Activated T-cell treated with anti-CD3 and anti-CD28 coated beads for 24 hours (primary cell): Measurements from ENCODE around the gene ALK.

Experiments used
- DNase-seq: peaks from one replicate; pipeline ENCODE4 v3.0.0-alpha.2; 2020; ENCODE audit warnings: low read depth

The ALK gene

DNA sequence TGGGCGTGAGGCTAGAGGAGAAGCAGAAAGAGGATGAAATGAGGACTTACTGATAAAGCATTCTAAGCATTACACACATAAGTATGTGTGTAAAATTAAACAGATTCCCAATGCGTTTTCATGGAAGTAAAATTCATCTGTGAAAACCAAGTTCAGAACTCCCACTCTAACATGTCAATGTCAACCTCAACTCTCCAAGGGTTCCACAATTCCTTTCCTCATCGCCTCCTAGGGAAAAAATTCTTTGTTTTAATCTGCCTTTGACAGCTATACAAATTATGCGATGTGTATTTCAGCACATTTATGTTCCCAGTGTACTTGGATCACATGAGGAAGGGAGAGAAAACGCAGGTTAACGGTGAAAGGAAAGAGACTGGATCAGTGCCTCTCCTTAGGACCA lies 729.6 kb downstream of the ALK start:
- no peak for DNase-seq

DNA sequence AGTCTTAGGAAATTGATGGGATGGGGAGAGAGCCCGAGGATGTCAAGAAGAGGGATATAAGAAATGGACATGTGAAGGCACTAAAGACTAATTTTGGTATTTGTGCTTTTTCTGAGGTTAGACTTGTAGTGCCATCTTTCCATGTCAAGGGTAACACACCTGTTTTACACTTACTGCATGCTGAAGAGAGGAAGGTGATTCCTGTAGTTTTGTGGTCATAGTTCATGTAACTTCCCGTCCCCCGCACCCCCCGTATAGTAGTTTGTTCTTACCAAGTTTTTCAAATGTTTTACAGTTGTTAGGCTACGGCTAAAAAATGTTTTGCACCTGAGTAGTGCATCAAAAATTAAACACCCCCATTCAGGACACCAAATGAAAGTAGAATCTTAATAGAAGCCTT lies 732.3 kb downstream of the ALK start:
- no peak for DNase-seq

DNA sequence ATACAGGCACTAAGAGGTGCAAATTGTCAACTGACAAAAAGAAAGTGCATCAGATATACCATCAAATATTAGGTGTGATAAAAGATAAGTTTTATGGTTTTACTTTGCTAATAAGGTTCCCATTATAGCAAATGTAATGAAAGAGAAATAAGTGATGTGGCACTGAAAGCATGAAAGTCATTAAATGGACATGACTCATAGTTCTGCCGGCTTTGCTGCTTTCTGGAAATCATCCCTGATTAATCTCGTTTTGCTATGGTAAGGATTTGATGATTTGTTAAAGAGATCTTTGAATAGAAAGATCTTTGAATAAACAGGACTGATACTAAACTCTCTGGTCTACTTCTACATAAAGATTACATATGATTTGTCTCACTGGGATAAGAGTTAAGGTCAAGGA lies 733.5 kb downstream of the ALK start:
- no peak for DNase-seq

DNA sequence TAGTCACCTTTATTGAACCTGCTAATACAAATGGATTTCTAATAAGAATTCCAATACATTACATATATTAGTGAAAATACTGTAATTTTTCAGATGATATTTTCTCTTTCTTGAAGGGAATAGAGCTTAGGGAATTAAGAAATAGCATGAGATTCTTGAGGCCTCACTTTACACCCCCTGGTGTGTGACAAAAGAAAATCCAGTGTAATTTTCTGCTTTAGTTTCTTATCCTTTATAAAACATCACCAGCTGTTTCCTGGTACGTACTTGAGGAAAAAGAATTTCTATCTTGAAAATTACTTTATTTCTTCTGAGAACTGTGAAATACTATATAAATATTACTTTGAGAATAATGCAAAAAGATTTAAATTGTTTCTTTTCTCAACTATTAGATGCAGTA lies 734.6 kb downstream of the ALK start:
- DNase-seq = no peak

DNA sequence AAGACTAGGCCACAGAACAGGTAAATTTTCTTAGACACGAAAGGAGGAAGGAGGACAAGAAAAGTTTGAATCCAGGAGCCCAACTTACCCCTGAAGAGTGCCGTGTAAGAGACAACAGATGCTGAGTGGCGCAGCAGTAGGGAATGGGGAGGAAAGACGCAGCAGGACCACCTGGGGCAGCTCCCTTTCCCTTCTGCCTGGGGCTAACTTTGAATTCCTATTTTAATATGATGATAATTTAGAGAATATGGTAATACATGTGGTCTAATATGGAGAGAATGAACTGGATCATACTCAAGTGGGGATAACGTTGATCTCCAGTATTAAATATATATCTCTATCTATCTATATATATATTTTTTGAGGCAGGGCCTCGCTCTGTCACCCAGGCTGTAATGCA lies 736.9 kb downstream of the ALK start:
- DNase-seq = no peak

DNA sequence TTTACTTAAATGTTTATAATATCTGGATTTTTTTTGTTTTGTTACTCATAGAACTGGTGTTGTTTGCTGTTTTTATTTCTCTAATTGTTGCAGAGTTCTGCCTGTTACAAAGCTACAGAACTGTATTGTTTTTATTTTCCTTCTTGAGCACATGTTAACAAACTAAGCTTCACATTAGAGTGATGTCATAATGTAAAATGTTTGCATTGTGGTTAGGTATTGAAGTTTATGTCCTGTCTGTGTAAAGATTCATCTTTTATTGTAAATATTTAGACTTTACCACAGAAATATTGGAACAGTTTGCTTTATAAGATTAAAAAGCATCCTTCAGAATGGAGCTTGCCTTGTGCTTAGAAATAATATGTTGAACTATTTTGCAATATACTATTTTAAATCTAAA lies 738.5 kb downstream of the ALK start:
- DNase-seq = no peak

DNA sequence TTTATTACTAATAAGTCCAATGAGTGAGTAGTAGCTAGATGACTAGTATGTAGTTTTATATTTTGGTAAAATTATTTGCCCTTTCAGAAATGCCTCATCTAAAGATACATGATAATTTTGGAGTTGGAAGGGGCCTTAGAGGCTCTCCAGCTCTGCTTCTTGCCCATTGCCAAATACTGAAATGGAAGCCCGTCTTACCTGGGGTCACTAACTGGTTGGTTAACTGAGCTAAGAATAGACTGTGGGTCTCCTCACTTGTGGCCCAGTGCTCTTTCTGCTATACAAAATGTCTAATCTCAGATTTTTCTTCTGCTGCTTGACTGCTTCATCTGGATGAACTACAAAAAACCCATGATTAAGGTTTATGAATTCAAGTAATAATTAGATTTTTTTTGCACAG lies 739.1 kb downstream of the ALK start:
- DNase-seq = no peak

DNA sequence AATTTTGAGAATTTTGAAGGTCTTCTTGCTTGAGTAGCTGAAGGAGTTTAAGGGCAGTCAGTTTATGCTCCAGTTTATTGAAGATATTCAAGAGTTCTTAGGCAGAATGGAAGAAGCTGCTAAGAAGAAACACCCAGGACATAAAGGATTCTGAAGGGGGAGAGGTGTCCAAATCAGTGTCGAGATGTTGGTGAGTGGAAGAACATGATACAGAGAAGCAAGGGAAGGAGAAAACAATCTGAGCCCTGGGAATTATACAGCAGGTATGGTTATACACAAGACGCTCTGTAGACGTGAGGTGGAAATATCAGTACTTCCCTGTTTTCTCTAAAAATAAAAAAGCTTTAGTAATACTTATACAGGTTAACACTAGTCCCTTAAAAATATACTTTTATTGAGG lies 746.0 kb downstream of the ALK start:
- DNase-seq = no peak

DNA sequence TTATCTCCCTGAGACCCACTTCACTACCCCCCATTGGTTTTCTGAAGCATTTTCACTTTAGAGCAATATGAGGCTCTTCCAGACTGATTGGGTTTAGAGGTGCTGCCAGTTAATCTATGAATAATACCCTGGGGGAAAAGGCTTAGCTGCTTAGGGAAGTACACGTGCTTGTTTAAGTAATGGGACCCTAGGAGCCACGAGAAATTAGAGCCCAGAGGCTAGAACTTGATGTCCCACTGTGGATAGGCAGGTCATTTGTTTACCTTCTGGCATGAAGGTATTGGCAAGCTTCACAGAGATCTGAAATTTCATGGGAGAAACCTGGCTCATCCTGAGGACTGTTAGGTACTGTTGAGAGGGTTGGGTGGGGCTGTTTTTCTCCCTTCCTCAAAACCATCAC lies 746.4 kb downstream of the ALK start:
- no peak for DNase-seq

DNA sequence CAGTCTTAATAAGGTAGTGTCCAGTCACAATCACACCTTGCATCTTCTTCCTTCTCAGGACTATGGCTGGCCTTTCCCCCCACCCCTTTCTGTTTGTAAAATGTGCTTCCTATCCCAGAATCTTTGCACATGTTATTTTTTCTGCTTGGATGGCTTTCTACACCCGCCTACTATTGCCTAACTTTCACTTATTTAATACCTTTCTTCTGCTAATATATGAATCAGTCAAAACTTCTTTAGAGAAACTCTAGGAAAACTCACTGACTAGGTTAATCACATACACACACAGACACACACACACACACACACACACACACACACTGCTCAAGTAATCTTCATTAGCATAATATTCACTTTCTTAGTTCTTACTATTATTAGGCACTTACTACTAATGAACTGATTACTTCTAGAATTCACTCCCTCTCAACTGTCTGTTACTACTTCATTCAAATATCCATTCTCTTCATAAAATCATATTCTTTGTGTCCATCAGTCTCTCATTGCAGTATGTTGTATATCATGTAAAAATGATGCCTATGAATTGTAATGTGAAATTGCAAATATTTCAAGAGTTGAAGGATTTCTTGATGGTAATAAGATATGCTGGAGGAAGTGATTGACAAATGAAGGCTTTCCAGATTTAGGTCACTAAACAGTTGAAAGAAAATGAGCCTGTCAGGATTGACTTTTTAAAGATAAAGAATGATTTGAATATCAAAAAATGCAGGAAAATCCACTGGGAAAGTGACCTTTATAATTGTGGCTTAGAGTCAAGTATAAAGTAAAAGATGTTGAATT lies 754.9 kb downstream of the ALK start:
- DNase-seq = no peak

DNA sequence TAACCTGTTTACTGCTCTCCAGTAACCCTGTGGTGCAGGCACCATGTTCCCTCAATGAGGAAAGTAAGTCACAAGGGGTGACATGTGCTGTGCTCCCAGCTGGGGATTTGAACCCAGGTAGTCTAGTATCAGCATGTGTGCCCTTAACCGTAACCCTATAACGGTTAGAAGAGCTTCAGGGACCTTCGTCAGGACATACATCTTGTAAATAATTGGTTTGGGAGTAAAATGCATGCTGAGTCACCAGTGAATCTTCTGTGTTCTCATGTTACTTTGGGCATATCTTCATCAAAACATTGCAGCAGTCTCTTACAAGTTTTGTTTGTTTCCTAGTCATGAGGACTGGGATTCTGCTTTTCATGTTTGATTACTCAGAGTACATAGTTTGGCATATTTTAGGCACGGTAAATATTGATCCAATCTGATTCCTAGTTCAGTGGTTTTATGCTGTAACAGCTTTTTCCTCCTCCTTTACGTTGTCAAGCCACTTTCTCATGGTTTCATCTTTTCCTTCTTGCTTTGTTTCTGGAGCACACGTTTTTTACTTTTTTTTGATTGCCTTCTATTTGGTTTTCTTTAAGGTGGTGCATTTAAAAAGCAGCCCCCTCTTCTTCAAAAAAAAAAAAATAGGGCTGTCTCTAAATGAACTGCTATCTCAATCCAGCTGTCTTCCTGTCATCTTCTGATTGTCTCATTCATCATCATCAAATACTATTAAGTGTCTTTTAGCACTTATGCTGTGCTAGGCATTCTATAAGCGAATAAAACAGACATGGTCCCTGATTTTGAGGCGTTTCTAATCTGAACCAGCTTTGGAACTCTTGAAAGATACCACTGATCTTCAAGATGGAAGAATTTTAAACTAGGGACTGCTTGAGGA lies 755.8 kb downstream of the ALK start:
- no peak for DNase-seq

DNA sequence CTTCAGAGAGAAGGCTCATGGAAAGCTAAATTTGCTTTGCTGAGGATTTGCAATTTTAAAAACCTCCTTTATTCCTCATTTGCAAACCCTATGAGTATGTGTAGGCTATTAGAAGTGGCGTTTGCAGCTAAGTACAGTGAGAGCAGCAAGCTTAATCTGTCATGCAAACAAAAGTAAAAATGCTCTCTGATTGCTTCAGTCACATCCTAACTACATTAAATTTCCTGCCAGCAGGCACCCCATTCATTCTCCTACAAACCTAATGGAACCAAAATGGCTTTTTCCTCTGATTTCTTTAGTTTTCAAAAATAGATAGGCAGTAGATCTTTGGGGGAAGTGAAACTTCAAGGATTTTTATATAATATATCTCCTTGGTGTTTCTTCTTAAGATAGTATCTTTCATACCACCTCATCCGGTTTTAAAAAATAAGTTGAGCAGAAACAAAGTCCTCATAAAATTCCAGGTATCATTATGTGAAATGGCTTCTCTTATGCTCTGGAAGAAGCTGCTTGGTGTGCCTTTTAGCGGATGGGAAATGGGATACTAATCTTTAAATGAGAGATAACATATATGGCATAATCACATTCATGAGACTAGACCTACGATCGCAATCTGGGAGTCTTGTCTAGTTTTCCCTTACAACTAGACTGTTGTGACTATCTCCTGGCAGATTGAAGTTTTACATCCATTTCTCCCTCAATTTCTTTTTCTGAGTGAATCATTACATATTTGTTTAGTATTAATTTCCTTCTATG lies 757.1 kb downstream of the ALK start:
- DNase-seq = no peak

DNA sequence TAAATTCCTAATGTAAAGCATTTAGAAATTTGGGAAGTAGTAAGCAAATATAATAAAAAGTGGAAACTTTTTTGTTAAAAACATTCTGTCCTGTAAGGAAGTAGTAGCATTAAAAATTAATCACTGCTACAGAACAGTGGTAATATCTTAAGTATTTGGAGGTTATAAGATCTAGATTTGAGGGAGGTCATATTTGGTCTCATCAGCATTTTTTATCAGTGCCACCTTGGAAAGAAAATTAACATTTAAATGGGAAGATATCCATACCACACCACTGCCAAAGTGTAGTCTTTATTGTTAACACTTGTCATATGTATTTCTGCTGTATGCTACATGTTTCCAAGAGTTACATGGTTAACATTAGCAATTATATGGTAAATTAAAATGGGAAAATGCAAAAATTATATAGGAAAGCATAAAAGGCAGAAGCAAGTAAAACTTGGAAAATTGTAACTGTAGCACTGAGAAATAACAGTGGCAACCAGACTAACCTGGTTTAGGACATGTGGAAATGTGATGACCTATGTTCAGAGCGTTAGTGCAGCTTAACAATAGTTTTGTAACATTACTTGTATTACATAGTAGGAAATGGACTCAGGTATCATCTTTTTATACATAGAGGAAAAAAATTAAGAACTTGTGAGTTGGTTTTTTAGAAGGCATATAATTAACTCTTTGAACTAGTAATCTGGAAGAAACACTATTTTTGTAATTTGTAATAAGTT lies 759.0 kb downstream of the ALK start:
- no peak for DNase-seq

DNA sequence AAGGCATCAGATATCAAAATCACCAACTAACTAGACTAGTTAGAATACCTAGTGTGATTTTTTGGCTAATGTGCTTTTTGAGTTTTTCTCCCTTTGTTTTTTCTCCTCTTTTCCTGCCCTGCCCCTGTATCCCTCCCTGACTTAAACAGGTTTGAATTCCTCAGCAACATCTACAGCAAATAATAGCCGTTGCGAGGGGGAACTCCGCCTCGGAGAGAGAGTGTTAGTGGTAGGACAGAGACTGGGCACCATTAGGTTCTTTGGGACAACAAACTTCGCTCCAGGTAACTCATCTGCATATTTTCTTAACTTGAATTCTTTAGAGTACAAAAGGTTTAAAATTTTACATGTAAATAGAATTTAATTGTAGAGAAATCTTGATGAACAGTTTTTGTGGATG lies 761.2 kb downstream of the ALK start:
- no peak for DNase-seq

DNA sequence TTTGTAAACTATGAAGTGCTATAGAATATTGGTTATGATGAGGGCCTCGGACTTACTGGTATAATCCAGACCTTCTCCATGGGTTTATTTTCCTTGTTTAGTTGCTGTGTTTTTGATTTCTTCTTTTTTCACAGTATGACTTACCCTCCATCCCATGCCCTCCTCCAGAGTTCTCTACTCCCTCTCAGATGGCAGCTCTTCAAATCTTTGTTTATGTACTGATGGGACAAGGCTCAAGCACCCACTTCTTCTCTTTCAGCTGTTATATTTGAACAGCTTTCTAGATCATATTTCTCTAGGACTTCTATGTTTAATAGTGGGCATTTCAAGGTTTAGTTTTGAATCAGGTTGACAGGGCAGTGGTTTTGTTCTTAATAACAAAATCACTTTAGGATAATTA lies 762.3 kb downstream of the ALK start:
- no peak for DNase-seq

DNA sequence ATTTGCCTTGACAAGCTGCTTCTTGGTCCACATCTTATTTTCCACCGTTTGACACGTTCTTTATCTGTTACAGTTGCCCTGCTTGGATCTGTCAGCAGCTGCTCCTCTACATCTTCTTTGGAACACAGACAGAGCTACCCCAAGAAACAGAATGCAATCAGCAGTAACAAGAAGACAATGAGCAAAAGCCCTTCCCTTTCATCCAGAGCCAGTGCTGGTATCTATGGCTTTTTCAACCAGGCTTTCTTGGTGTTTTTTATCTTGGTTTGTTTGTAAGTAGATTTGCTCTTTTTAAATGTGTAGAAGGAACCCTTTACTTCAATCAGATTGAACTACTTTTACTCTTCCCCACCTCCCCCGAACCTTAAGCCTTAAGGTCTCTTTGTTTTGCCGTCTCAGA lies 764.3 kb downstream of the ALK start:
- no peak for DNase-seq

DNA sequence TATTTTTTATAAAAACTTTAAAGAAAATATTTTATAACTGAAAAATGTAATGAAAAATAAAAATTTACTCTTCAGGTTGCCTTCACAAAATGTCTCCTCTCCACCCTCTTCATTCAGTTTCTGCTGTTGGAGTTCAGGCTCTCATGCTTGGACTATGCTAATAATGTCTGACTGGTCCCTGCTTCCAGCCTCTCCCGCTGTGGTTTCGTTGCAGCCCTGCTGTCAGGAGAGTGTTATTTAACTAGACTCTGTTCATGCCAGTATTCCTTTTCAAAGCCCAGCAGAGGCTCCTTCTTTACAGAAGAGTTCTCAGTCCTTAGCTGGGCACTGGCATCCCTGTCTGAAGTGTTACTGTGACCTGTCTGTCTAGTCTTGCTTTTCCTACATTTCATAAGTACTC lies 765.8 kb downstream of the ALK start:
- DNase-seq = no peak

DNA sequence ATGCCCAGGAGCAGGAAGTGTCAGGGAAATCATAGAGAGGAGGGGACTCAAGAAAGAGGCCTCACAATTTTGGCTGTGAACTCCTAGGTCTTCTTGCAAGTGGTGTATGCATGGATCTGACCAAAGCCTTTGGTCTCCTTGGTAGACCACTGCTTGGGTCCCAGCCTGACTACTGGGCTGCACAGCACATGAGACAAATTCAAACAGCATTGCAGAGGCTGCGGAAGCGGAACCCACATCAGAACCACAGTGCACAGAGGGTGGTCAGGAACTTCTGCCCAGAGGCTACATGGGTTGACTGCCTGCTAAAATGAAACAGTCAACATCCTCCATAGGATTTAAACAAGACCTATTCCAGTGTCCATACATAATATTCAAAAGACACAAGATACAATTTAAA lies 766.8 kb downstream of the ALK start:
- no peak for DNase-seq

DNA sequence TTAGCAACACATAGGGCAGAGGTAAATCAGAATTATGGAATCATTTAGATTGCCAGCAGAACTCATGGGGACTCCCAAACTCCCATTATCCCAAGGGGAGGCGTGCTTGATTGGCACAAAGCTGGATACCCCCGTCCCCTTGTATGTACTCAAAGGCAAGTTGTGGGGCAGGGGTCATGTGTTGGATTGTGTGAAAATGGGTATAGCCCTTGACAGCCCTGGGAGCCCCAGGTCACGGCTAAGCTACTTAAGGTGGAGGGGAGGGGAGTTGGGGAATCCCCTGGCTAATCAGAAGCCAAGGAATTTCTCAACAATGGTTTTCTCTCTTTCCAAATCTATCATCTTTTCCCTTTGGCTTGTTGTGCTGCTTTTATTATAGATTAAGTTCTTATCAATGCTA lies 773.4 kb downstream of the ALK start:
- DNase-seq = no peak

DNA sequence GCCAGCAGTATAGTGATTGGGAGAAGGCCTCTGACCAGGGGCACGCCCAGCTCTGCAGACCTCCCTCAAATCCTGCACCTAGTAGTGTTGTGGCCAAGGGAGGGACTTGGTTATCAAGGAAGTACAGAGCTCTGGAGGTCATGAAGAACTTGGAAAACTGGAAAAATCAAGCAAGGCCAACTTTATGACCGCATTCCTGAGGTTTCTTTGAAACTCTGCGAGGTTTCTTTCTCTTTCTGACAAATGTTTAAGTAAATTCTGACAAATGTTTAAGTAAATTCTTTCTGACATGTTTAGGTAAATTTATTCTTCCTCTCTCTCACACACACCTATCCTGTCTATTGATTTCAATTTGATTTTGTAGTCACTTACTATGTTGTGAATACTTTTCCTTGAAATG lies 775.2 kb downstream of the ALK start:
- DNase-seq = no peak

DNA sequence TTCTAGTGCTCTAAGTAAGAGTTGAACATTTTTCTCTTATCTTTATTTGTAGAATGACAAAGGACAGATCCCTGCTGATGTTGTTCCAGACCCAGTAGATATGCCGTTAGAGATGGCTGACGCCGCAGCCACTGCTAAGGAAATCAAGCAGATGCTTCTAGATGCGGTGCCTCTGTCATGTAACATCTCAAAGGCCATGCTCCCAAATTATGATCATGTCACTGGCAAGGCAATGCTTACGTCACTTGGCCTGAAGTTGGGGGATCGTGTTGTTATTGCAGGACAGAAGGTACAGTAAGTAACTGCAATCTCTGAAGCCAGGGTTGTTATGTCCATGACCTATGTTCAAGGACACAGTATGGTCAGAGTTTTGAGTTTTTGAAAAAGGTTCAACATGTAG lies 777.7 kb downstream of the ALK start:
- DNase-seq = no peak
